Astrocyte of the cerebellum (primary cell): ENCODE measurements around the gene SLC25A39.

Experiments used
- DNase-seq: peaks from one replicate; pipeline ENCODE4 v3.0.0-alpha.2; 2011; ENCODE audit warnings: low read depth
- H3K4me3 ChIP-seq: 2 replicates; pipeline ENCODE4 v1.5.1; 2011; ENCODE audit warnings: mild to moderate bottlenecking, low read depth, low read length, moderate library complexity
- in situ Hi-C: cut with HindIII; loops from 2 replicates; pipeline ENCODE4 v1.10.0; 2017; ENCODE audit warnings: low sequenced_read_pairs
- TF ChIP-seq, protein P1 (sequence below): IDR thresholded peaks from 2 replicates; pipeline ENCODE4 v1.5.1; 2012; ENCODE audit warnings: low read length, low read depth, moderate library complexity, mild to moderate bottlenecking; ENCODE audit errors: missing control alignments

The SLC25A39 gene

GRCh38 chr17:44277976-44278375 is 46.6 kb downstream of the SLC25A39 start:
- TF ChIP-seq, protein P1, sequence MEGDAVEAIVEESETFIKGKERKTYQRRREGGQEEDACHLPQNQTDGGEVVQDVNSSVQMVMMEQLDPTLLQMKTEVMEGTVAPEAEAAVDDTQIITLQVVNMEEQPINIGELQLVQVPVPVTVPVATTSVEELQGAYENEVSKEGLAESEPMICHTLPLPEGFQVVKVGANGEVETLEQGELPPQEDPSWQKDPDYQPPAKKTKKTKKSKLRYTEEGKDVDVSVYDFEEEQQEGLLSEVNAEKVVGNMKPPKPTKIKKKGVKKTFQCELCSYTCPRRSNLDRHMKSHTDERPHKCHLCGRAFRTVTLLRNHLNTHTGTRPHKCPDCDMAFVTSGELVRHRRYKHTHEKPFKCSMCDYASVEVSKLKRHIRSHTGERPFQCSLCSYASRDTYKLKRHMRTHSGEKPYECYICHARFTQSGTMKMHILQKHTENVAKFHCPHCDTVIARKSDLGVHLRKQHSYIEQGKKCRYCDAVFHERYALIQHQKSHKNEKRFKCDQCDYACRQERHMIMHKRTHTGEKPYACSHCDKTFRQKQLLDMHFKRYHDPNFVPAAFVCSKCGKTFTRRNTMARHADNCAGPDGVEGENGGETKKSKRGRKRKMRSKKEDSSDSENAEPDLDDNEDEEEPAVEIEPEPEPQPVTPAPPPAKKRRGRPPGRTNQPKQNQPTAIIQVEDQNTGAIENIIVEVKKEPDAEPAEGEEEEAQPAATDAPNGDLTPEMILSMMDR = no peak
- H3K4me3 ChIP-seq = no peak overlapping the region
- DNase-seq = no peak
- in situ Hi-C loops = no loop called here

DNA sequence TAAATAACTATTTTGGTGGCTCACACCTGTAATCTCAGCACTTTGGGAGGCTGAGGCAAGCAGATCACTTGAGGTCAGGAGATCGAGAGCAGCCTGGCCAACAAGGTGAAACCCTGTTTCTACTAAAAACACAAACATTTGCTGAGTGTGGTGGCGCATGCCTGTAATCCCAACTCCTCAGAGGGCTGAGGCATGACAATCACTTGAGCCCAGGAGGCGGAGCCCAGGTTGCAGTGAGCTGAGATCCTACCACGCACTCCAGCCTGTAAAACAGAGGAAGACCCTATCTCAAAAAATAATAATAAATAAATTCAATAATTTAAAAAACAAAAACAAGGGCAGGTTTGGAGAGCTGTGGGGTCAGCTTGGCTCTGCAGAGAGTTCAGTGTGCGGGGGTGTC is 51.0 kb downstream of the SLC25A39 start:
- DNase-seq = no peak
- no peak overlapping the region for H3K4me3 ChIP-seq
- in situ Hi-C loops = loop anchor here (5.0 kb wide), 1 partner anchor 39 kb away; no protein-coding TSS in a partner anchor
- TF ChIP-seq, protein P1 = no peak

GRCh38 chr17:44272954-44273353 is 51.7 kb downstream of the SLC25A39 start:
- no peak for DNase-seq
- H3K4me3 ChIP-seq = no peak overlapping the region
- in situ Hi-C loops = loop anchor here (5.0 kb wide), 1 partner anchor 39 kb away; no protein-coding TSS in a partner anchor
- TF ChIP-seq, protein P1 = no peak

GRCh38 chr17:44272321-44272951 is 52.2 kb downstream of the SLC25A39 start:
- no peak overlapping the region for H3K4me3 ChIP-seq
- TF ChIP-seq, protein P1 = no peak
- in situ Hi-C loops = loop anchor here (5.0 kb wide), 1 partner anchor 40 kb away; no protein-coding TSS in a partner anchor
- no peak for DNase-seq
